GM12872 (cell line): ENCODE results near the gene RNF207.

Experiments used
- CTCF ChIP-seq: IDR thresholded peaks from 3 replicates; pipeline ENCODE4 v1.5.1; 2011; ENCODE audit warnings: low read depth, mild to moderate bottlenecking, low read length, moderate library complexity; ENCODE audit not compliant: insufficient read depth

RNF207 gene

GRCh38 chr1:6233376-6233775 lies 27.5 kb downstream of the RNF207 start:
- TF ChIP-seq CTCF = no peak

- TF ChIP-seq CTCF = no peak
Measured at GRCh38 chr1:6234502-6235295, 28.8 kb downstream of the RNF207 start.

- no peak for TF ChIP-seq CTCF
Measured at GRCh38 chr1:6235296-6235677, 29.4 kb downstream of the RNF207 start.

GRCh38 chr1:6237093-6237492 lies 31.2 kb downstream of the RNF207 start:
- no peak for TF ChIP-seq CTCF

- no peak for TF ChIP-seq CTCF
Measured at GRCh38 chr1:6239213-6239752, 33.4 kb downstream of the RNF207 start.

- TF ChIP-seq CTCF = no peak
Measured at GRCh38 chr1:6239950-6240768, 34.2 kb downstream of the RNF207 start.

- TF ChIP-seq CTCF = no peak
Measured at GRCh38 chr1:6241107-6241886, 35.4 kb downstream of the RNF207 start.
